ENCODE results near the gene NEK4.
"Not testable (repeated sequence)": the region's sequence is repeated elsewhere in the genome, so short reads cannot be mapped to it uniquely, and the experiment has no call there.

Gene NEK4

DNA sequence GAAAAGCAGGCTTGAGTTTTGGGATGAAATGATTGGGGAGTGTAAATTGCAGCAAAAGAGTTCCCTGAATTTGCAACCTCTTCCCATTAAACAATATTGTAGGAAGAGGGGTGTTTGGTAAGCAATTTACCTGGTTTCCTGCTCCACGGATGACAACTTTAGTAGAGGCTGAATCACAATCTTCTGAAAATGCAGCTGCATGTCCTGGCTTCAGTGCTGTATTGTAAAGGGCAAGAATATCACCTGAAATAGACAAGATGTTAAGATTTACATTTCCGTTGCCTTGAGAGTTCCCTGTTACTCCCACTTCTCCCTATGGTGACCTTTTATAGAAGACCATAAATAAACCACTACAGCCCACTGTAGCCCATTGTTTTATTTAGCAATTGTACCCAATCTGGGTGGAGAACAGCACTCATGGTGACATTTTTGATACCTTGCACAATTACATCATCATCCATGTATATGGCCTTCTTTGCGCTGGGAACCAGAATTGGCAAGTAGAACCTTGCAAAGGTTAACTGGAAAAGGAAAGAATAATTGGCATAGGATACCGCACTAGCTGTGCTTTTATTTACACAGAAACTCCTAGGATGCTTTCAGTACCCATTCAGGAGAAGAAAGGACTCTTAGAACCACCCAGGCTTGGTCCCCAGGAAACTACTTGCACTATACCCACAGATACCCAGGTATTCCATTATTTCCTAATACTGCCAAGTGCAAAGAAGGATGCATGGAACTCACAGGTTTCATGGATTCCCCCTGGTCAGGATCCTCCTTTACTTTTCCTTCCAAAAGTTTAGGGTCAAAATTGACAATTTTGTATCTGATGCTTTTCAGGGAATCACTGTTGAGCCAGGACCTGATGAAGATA is 74.7 kb downstream of the NEK4 start:
- no peak for FAIRE-seq

DNA sequence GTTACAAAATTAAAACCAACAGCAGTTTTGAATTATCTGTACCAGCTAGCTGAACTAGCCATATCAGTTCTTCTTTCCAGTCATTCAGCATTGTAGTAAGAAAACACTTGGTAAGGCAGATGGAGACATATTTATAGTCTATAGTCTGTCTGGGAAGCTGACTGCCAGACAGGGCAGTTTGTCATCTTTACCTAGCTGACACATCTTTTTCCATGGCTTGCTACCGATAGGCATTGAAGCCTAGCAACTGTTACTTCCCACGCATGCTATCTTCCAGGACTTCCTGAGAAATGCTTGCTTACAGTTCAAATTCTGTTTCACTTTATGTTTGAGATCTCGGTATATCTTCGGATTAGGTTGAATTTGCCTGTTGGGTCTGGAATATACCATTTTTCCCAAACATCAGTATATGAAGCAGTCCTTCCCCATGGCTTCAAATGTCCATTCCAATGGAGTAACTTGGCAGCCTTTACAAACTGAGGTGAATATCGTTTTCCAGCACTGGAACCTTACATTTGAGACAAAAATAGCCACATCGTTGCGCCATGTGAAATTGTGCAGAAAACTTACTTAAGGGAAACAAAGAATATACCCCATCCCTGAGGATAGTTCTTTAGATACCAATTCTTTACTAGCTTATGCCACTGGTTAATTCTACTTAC is 76.1 kb downstream of the NEK4 start:
- no peak for FAIRE-seq

GRCh38 chr3:52693071-52693470 is 77.7 kb downstream of the NEK4 start:
- no peak for FAIRE-seq

- no peak for FAIRE-seq
Observed at GRCh38 chr3:52690560-52690959, 80.2 kb downstream of the NEK4 start.

DNA sequence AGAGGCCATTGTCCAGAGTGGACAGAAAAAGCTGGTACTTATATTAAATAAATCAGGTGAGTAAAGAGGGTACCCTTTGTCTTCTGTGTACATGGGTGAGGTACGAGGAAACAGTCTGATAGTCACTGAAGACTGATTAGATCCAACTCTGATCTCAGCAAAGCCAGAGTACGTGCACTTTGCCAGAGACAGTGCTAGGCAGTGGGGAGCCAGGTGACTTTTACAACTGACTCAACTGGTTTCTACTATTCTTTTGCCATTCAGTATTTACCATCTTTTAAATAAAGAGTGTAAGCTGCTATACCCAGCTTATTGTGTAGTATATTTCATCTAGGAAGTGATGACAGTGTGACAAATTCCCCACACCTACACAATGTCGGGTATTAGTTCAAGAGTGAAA is 81.6 kb downstream of the NEK4 start:
- FAIRE-seq: no peak

- no peak for FAIRE-seq
Observed at GRCh38 chr3:52688266-52688665, 82.5 kb downstream of the NEK4 start.

GRCh38 chr3:52685709-52686691 is 84.7 kb downstream of the NEK4 start, which contains the start of the genes GNL3 and PBRM1:
Gene GNL3 (plus strand): TSS chr3:52686032. CDS start chr3:52686093, 61 bp downstream.
Gene PBRM1 (minus strand): TSS chr3:52685913.
- FAIRE-seq: no peak

DNA sequence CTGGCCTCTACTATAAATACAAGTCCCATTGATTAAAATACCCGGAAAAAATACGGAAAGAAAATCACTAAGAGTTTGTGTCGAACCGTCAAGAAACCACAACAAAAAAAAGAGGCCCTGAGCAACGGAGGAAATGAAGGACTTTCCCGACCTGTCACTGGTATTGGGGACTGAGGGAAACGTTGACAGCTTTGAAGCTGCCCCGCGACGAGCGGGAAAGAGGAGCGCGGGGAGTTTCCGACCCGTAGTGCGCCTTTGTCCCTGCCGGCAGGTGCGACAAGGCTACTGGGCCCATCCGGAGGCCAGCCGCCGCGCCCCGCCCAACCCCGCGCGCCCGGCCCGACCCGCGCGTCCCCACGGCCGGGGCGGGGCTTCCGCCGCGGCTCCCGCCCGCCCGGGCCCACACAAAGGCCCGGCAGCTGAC is 85.4 kb downstream of the NEK4 start:
- FAIRE-seq: no peak

DNA sequence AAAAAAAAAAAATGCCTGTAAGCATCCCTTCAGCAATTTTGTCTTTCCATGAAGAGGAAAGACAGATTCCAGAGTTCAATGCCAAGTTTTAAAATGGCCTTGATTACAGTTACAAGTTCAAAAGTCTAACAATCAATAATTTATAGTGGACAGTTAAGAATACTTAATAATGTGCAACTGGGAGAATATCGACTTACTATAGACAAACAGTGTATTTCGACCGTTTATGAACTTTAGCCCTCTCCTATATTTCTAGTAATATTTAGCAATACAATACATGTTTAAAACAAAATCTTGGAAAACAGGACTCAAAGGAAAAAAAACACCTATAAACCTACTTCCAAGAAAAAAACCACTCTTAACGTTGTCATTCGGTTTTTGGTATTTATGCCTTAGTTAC is 86.6 kb downstream of the NEK4 start:
- no peak for FAIRE-seq

DNA sequence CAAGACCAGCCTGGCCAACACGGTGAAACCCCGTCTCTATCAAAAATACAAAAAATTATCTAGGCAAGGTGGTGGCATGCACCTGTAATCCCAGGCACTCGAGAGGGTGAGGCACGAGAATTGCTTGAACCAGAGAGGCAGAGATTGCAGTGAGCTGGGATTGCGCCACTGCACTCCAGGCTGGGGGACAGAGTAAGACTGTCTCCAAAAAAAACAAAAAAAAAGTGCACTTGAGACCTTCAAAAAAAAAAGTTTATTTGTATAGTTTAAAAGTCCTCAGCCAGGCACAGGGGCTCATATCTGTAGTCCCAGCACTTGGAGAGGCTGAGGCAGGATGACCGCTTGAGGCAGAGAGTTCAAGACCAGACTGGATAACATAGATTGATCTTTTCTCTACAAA is 87.1 kb downstream of the NEK4 start:
- FAIRE-seq: no peak

- FAIRE-seq: no peak
Observed at GRCh38 chr3:52682016-52682415, 88.7 kb downstream of the NEK4 start.

- no peak for FAIRE-seq
Observed at GRCh38 chr3:52681596-52681995, 89.1 kb downstream of the NEK4 start.

- FAIRE-seq: no peak
Observed at GRCh38 chr3:52679811-52680210, 90.9 kb downstream of the NEK4 start.

DNA sequence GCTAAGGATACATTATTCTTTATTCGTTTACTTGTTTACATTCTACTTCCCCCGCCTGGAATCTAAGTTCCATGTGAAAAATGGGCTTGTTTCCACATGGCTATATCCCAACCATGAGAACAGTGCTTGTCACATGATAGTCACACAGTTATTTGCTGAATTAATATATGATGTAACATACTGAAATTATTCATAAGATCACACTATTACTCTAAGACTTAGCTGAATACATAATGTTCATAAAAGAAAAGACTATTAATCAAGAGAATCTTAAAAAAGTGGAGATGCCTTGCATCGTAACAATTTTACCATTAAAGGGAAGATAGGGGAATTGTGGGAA is 91.6 kb downstream of the NEK4 start:
- FAIRE-seq: no peak

DNA sequence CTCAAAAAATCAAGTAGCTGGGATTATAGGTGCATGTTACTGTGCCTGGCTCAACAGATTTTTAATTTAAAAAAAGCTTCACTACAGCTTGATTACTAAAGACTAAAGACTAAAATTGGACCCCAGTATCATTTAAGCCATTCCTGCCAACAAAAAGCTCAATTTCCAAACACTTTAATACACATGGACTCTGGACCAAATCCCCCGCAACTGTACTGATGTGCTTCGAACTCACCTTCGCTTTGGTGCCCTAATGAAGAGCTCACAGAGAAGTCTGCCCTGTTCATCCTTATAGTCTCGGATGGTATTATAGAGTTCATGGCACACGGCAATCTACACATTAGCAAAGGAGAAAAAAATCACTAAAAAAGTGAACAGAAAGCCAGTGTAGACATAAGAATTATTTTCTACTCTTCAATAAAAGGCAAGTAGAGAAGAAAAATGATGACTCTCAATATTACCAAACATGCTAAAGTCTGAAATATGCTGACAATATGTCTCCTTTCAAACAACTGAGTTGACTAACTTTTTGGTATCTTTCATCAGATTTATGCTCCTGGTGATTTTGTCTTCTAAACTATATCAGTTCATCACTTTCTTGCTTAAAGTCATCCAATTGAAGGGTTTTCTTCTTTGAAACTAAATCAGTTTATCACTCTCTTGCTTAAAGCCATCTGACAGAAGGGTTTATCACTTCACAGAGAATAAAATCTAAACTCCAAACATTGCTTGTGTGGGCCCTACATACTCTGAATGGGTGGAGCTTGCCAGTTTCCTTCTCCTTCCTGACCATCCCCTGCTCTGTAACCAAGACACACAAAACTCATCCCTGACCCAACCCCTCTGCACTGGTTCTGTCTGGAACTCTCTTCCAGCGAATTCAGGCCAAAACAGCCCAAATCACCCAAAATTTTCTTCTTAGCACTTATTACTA is 92.2 kb downstream of the NEK4 start:
- FAIRE-seq: no peak

DNA sequence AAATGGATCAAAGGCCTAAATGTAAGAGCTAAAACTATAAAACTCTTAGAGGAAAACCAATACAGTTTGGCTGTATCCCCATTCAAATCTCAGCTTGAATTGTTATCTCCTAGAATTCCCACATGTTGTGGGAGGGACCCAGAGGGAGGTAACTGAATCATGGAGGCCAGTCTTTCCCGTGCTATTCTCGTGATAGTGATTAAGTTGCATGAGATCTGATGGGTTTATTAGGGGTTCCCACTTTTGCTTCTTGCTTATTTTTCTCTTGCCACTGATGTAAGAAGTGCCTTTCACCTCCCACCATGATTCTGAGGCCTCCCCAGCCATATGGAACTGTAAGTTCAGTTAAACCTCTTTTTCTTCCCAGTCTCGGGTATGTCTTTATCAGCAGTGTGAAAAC is 94.5 kb downstream of the NEK4 start:
- not testable (repeated sequence) for FAIRE-seq

DNA sequence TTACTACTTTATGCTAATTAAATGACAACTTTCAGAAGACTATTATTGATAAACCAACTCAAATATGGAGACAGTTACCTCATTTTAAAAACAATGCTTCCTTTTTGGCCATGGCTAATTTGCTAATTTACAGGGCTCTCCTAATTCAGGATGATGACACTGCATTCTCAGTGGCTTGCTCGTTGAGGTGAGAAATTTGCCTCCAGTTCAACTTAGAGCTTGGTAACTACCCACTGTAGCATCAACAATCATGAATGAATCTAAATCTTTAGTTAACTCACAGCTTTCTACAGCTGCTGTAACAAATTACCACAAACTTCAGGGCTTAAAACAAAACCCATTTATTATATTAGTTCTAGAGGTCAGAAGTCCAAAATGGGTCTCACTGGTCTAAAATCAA is 99.1 kb downstream of the NEK4 start:
- FAIRE-seq: no peak

GRCh38 chr3:52670621-52671521 is 99.9 kb downstream of the NEK4 start:
- FAIRE-seq: no peak

GRCh38 chr3:52663098-52663497 is 107.6 kb downstream of the NEK4 start:
- no peak for FAIRE-seq

DNA sequence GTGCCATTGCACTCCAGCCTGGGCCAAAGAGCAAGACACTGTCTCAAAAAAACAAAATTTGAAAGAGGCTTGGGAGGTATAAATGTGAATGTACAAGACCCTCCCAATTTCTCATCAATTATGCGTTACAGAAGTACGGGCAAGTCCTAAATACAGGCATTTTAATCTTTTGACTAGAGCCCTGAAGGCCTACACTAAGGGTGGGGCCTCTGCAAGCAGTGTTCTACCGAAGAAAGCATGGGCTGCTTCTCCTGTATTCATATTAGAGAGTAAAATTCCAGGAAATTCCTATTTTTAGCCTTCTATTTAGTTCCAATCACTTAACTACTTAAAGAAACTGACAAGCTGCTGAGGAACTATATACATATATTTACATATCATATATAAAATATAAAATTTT is 110.7 kb downstream of the NEK4 start:
- no peak for FAIRE-seq

Measured in colon (tissue), 2 donors.